ENCODE measurements around the gene ERICH6. TPM values are rescaled to one million over a fixed set of nuclear protein-coding genes. Genes with fewer than 3 reads are reported as not detected.
A peak's percentile ranks its signal among the peaks of the same experiment; 100 is the strongest.

Gene ERICH6
- total RNA-seq, 3 donors from 2014 or later (not counting 1 experiment from before 2014, with no cell fraction given), result 0.35 to 3.7 (median 3.6) TPM

DNA sequence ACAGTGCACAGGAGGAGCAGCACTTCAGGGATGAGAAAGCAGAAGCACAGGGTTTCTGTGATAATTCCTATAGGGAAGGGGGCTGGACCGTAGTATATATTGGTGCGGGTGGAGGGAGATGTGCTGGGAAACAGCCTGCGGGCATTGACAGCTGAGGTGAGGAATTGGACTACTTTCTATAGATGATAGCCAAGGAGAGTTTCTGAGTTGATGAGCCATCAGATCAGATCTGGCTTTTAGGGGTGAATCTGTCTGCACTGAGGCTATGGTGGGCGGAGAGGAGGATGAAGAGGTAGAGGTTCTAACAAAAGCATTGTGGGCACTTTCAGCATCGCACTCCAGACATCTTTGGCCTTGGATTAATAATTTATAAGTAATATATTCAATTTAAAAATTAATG is 67.5 kb downstream of the ERICH6 start:
- Mint-ChIP-seq H3K36me3 (no peaks in the 10 kb centered on the region), H3K9me3 (no peaks in the 10 kb centered on the region), H3K4me3 (peak overlapping the region; percentile 80), H3K27me3 (ENCODE audit: low read depth in 2 of 2) (no peaks in the 10 kb centered on the region), H3K4me1 (peaks cover 44 to 45% of the 10 kb centered on the region in 2 donors), H3K27ac (peak overlapping the region; percentile 91 to 98)
- H3K27ac ChIP-seq (ENCODE audit: low read length), result peak overlapping the region; percentile 77
- WGBS (ENCODE audit: insufficient coverage), result 92% methylated on average over 4 of the region's 5 CpGs
- no peaks in the 10 kb centered on the region for H3K27me3 ChIP-seq (ENCODE audit: control insufficient read depth, insufficient read depth, low read length)
- ATAC-seq, result peak; percentile 4 to 28 (median 7)
- DNase-seq, result no peak
- no peaks in the 10 kb centered on the region for H3K36me3 ChIP-seq (ENCODE audit: control insufficient read depth, insufficient read depth, low read length)
- TF ChIP-seq, protein P1, sequence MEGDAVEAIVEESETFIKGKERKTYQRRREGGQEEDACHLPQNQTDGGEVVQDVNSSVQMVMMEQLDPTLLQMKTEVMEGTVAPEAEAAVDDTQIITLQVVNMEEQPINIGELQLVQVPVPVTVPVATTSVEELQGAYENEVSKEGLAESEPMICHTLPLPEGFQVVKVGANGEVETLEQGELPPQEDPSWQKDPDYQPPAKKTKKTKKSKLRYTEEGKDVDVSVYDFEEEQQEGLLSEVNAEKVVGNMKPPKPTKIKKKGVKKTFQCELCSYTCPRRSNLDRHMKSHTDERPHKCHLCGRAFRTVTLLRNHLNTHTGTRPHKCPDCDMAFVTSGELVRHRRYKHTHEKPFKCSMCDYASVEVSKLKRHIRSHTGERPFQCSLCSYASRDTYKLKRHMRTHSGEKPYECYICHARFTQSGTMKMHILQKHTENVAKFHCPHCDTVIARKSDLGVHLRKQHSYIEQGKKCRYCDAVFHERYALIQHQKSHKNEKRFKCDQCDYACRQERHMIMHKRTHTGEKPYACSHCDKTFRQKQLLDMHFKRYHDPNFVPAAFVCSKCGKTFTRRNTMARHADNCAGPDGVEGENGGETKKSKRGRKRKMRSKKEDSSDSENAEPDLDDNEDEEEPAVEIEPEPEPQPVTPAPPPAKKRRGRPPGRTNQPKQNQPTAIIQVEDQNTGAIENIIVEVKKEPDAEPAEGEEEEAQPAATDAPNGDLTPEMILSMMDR (IDR thresholded peaks at IDR 0.05), result no peak
- peaks cover 28% of the 10 kb centered on the region for H3K4me1 ChIP-seq (ENCODE audit: control insufficient read depth, insufficient read depth, low read length)
- no peak overlapping the region for H3K4me3 ChIP-seq (ENCODE audit: low read length)
- H3K9me3 ChIP-seq (ENCODE audit: control insufficient read depth, insufficient read depth, low read length), result no peaks in the 10 kb centered on the region
- intact Hi-C loops (cut with micrococcal nuclease), result loop anchor here (5.0 kb wide), 1 partner anchor 66 kb away; the partner anchor contains the start of gene ERICH6

DNA sequence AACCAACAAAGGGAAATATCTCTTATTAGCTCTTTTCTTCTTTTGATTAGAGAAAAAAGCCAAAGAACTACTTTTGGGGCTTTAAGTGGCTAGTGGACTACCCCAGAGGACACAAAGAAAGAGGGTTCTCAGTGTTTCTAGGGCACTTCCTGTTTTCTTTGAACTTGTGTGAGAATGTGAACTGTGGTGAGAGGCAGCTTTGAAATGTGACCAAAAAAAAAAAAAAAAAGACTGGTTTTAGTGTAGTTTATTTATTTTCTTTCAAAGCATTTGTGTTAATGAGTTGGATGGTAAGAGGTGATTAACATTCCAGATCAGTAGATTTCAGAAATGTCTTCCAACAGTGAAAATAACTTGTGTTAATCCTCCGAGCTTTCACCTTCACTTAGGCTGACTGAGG is 68.2 kb downstream of the ERICH6 start:
- peak overlapping the region; percentile 91 to 98 for H3K27ac Mint-ChIP-seq

DNA sequence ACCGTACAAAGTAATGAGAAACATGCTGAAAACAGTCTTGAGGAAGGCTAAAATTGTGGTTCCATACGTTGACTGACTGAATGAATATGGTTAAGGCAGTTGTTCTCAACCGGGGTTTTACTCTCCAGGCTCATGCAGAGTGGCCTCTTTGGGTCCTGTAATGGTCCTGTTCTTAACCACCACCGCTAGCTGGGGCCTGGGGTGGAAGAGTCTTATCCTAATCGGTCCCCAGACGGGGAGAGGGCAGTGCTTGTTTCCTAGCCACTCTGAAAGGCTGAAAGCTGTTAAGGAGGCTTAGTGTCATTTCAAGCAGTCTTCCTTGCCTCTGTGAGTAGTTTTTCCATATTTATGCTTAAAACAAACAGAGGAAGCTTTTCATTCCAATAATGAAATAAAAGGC is 68.6 kb downstream of the ERICH6 start:
- H3K9me3 Mint-ChIP-seq, result no peaks in the 10 kb centered on the region
- ATAC-seq (peak; percentile 38 to 57 (median 53)), DNase-seq (peak in 1 of 2 donors; percentile 23)
- Histone ChIP-seq H3K27me3 (ENCODE audit: control insufficient read depth, insufficient read depth, low read length) (no peaks in the 10 kb centered on the region), H3K36me3 (ENCODE audit: control insufficient read depth, insufficient read depth, low read length) (peaks cover 7% of the 10 kb centered on the region), H3K9me3 (ENCODE audit: control insufficient read depth, insufficient read depth, low read length) (no peaks in the 10 kb centered on the region), H3K4me3 (ENCODE audit: low read length) (no peak overlapping the region), H3K27ac (ENCODE audit: low read length) (peak overlapping the region; percentile 77), H3K4me1 (ENCODE audit: control insufficient read depth, insufficient read depth, low read length) (peaks cover 28% of the 10 kb centered on the region)
- peaks cover 44 to 45% of the 10 kb centered on the region in 2 donors for H3K4me1 Mint-ChIP-seq
- H3K4me3 Mint-ChIP-seq, result peak overlapping the region; percentile 80
- no peaks in the 10 kb centered on the region for H3K36me3 Mint-ChIP-seq
- intact Hi-C loops (cut with micrococcal nuclease), result loop anchor here (1.0 to 5.0 kb wide), 2 partner anchors 32 to 67 kb away; partner anchors contain the start of genes ERICH6 and SELENOT
- H3K27ac Mint-ChIP-seq, result peak overlapping the region; percentile 91 to 98
- TF ChIP-seq, protein P1 (IDR thresholded peaks at IDR 0.05), result no peak
- 49% methylated on average over 6 of the region's 6 CpGs for WGBS (ENCODE audit: insufficient coverage)
- H3K27me3 Mint-ChIP-seq (ENCODE audit: low read depth in 2 of 2), result no peaks in the 10 kb centered on the region

More for the DNA sequence above, 68.2 kb downstream of the ERICH6 start:
- TF ChIP-seq, protein P1 (IDR thresholded peaks at IDR 0.05), result no peak
- Mint-ChIP-seq H3K36me3 (no peaks in the 10 kb centered on the region), H3K4me3 (peak overlapping the region; percentile 80), H3K4me1 (peaks cover 44 to 45% of the 10 kb centered on the region in 2 donors), H3K9me3 (no peaks in the 10 kb centered on the region), H3K27me3 (ENCODE audit: low read depth in 2 of 2) (no peaks in the 10 kb centered on the region)
- Histone ChIP-seq H3K4me1 (ENCODE audit: control insufficient read depth, insufficient read depth, low read length) (peaks cover 28% of the 10 kb centered on the region), H3K36me3 (ENCODE audit: control insufficient read depth, insufficient read depth, low read length) (peaks cover 4% of the 10 kb centered on the region), H3K4me3 (ENCODE audit: low read length) (no peak overlapping the region), H3K27me3 (ENCODE audit: control insufficient read depth, insufficient read depth, low read length) (no peaks in the 10 kb centered on the region), H3K27ac (ENCODE audit: low read length) (peak overlapping the region; percentile 77), H3K9me3 (ENCODE audit: control insufficient read depth, insufficient read depth, low read length) (no peaks in the 10 kb centered on the region)
- WGBS (ENCODE audit: insufficient coverage), result 38% methylated on average over 1 of the region's 1 CpG
- DNase-seq (peak in 1 of 2 donors; percentile 64), ATAC-seq (peak; percentile 92 to 95 (median 93))
- intact Hi-C loops (cut with micrococcal nuclease), result loop anchor here (1.0 to 5.0 kb wide), 2 partner anchors 32 to 67 kb away; partner anchors contain the start of genes ERICH6 and SELENOT

Measured in natural killer cell (primary cell).